Activated naive CD8-positive, alpha-beta T cell treated with anti-CD3 and anti-CD28 coated beads for 36 hours (primary cell): ENCODE measurements around the gene RBM6. TPM values are rescaled to one million over a fixed set of nuclear protein-coding genes. Genes with fewer than 3 reads are reported as not detected.
"Not testable (repeated sequence)": the region's sequence is repeated elsewhere in the genome, so short reads cannot be mapped to it uniquely, and the experiment has no call there.

Experiments
- DNase-seq: peaks from one replicate; pipeline ENCODE4 v3.0.0; 2021
- H3K27ac Mint-ChIP-seq: one replicate; pipeline ENCODE4 v1.8.0; 2022; ENCODE audit warnings: mild to moderate bottlenecking, moderate library complexity, mixed read lengths
- H3K27me3 Mint-ChIP-seq: one replicate; pipeline ENCODE4 v1.8.0; 2022; ENCODE audit warnings: mild to moderate bottlenecking, mixed read lengths
- H3K36me3 Mint-ChIP-seq: one replicate; pipeline ENCODE4 v1.8.0; 2021; ENCODE audit warnings: mild to moderate bottlenecking, mixed read lengths
- H3K4me1 Mint-ChIP-seq: one replicate; pipeline ENCODE4 v1.8.0; 2021; ENCODE audit warnings: mixed read lengths
- H3K4me3 Mint-ChIP-seq: one replicate; pipeline ENCODE4 v1.8.0; 2022; ENCODE audit warnings: mild to moderate bottlenecking, moderate library complexity, mixed read lengths
- H3K9me3 Mint-ChIP-seq: one replicate; pipeline ENCODE4 v1.8.0; 2022; ENCODE audit warnings: mixed read lengths
- total RNA-seq, 2 experiments: library from RNA; stranded (reverse); gene quantifications; one replicate each; pipeline ENCODE4 v1.2.3, GENCODE V29; 2021

Gene RBM6
- total RNA-seq, 2 experiments from 2014 or later, result 59.5 to 64.8 TPM

- H3K4me3 Mint-ChIP-seq, result no peak overlapping the region
- no peak for DNase-seq
- H3K27ac Mint-ChIP-seq, result no peak overlapping the region
- H3K27me3 Mint-ChIP-seq, result no peaks in the 10 kb centered on the region
- peaks cover 17% of the 10 kb centered on the region for H3K4me1 Mint-ChIP-seq
- no peaks in the 10 kb centered on the region for H3K9me3 Mint-ChIP-seq
- H3K36me3 Mint-ChIP-seq, result peaks cover 4% of the 10 kb centered on the region
These were observed 31.4 kb upstream of the RBM6 start for GRCh38 chr3:49908373-49909199.

- DNase-seq, result no peak
- Mint-ChIP-seq H3K4me3 (no peak overlapping the region), H3K27me3 (no peaks in the 10 kb centered on the region), H3K36me3 (peaks cover 4% of the 10 kb centered on the region), H3K9me3 (no peaks in the 10 kb centered on the region), H3K4me1 (peaks cover 11% of the 10 kb centered on the region), H3K27ac (no peak overlapping the region)
These were observed 29.4 kb upstream of the RBM6 start for GRCh38 chr3:49910409-49911123.

- H3K4me3 Mint-ChIP-seq, result no peak overlapping the region
- no peak for DNase-seq
- H3K9me3 Mint-ChIP-seq, result no peaks in the 10 kb centered on the region
- H3K27me3 Mint-ChIP-seq, result no peaks in the 10 kb centered on the region
- peaks cover 2% of the 10 kb centered on the region for H3K36me3 Mint-ChIP-seq
- peaks cover 7% of the 10 kb centered on the region for H3K4me1 Mint-ChIP-seq
- no peak overlapping the region for H3K27ac Mint-ChIP-seq
These were observed 28.9 kb upstream of the RBM6 start for GRCh38 chr3:49911124-49911420.

- Mint-ChIP-seq H3K27me3 (no peaks in the 10 kb centered on the region), H3K27ac (no peak overlapping the region), H3K36me3 (peaks cover 2% of the 10 kb centered on the region), H3K4me1 (peaks cover 1% of the 10 kb centered on the region), H3K4me3 (no peak overlapping the region), H3K9me3 (no peaks in the 10 kb centered on the region)
- no peak for DNase-seq
These were observed 28.3 kb upstream of the RBM6 start for GRCh38 chr3:49911611-49912010.

- H3K27me3 Mint-ChIP-seq, result no peaks in the 10 kb centered on the region
- H3K27ac Mint-ChIP-seq, result no peak overlapping the region
These were observed 27.1 kb upstream of the RBM6 start for GRCh38 chr3:49912881-49913281.

GRCh38 chr3:49914906-49915305, 25.0 kb upstream of the RBM6 start:
- peaks cover 3% of the 10 kb centered on the region for H3K36me3 Mint-ChIP-seq
- H3K27ac Mint-ChIP-seq, result no peak overlapping the region
- no peaks in the 10 kb centered on the region for H3K9me3 Mint-ChIP-seq
- H3K27me3 Mint-ChIP-seq, result no peaks in the 10 kb centered on the region
- H3K4me3 Mint-ChIP-seq, result no peak overlapping the region
- DNase-seq, result no peak
- no peaks in the 10 kb centered on the region for H3K4me1 Mint-ChIP-seq

More at GRCh38 chr3:49912881-49913281, 27.1 kb upstream of the RBM6 start:
- no peaks in the 10 kb centered on the region for H3K4me1 Mint-ChIP-seq
- no peak for DNase-seq
- H3K36me3 Mint-ChIP-seq, result peaks cover 3% of the 10 kb centered on the region
- no peaks in the 10 kb centered on the region for H3K9me3 Mint-ChIP-seq
- no peak overlapping the region for H3K4me3 Mint-ChIP-seq

GRCh38 chr3:49916686-49917085, 23.3 kb upstream of the RBM6 start:
- Mint-ChIP-seq H3K36me3 (peaks cover 1% of the 10 kb centered on the region), H3K4me3 (no peak overlapping the region), H3K27me3 (no peaks in the 10 kb centered on the region), H3K4me1 (no peaks in the 10 kb centered on the region), H3K27ac (no peak overlapping the region), H3K9me3 (no peaks in the 10 kb centered on the region)
- no peak for DNase-seq

- not testable (repeated sequence) for H3K9me3 Mint-ChIP-seq, H3K4me3 Mint-ChIP-seq, H3K27ac Mint-ChIP-seq, H3K27me3 Mint-ChIP-seq, DNase-seq, H3K4me1 Mint-ChIP-seq, H3K36me3 Mint-ChIP-seq
These were observed 22.0 kb upstream of the RBM6 start for GRCh38 chr3:49917806-49918590.

- DNase-seq, result no peak
- no peaks in the 10 kb centered on the region for H3K9me3 Mint-ChIP-seq
- peaks cover 1% of the 10 kb centered on the region for H3K36me3 Mint-ChIP-seq
- H3K4me1 Mint-ChIP-seq, result peaks cover 22% of the 10 kb centered on the region
- H3K27ac Mint-ChIP-seq, result no peak overlapping the region
- no peaks in the 10 kb centered on the region for H3K27me3 Mint-ChIP-seq
- no peak overlapping the region for H3K4me3 Mint-ChIP-seq
These were observed 15.3 kb upstream of the RBM6 start for GRCh38 chr3:49924683-49925082.

- Mint-ChIP-seq H3K36me3 (peaks cover 1% of the 10 kb centered on the region), H3K4me1 (peaks cover 28% of the 10 kb centered on the region), H3K9me3 (no peaks in the 10 kb centered on the region), H3K27me3 (no peaks in the 10 kb centered on the region), H3K4me3 (no peak overlapping the region), H3K27ac (no peak overlapping the region)
- DNase-seq, result no peak
These were observed 14.5 kb upstream of the RBM6 start for GRCh38 chr3:49925485-49925884.

- Mint-ChIP-seq H3K36me3 (peaks cover 1% of the 10 kb centered on the region), H3K27ac (no peak overlapping the region), H3K9me3 (no peaks in the 10 kb centered on the region), H3K27me3 (no peaks in the 10 kb centered on the region), H3K4me3 (no peak overlapping the region), H3K4me1 (peaks cover 31% of the 10 kb centered on the region)
- DNase-seq, result no peak
These were observed 13.7 kb upstream of the RBM6 start for GRCh38 chr3:49926117-49926728.

GRCh38 chr3:49927798-49928197, 12.2 kb upstream of the RBM6 start:
- Mint-ChIP-seq H3K27ac (no peak overlapping the region), H3K36me3 (peaks cover 1% of the 10 kb centered on the region), H3K4me3 (no peak overlapping the region), H3K27me3 (no peaks in the 10 kb centered on the region), H3K9me3 (no peaks in the 10 kb centered on the region), H3K4me1 (peaks cover 31% of the 10 kb centered on the region)
- no peak for DNase-seq

GRCh38 chr3:49928481-49929017, 11.4 kb upstream of the RBM6 start:
- peak overlapping the region; percentile 89 for H3K4me3 Mint-ChIP-seq
- H3K9me3 Mint-ChIP-seq, result no peaks in the 10 kb centered on the region
- peaks cover 1% of the 10 kb centered on the region for H3K36me3 Mint-ChIP-seq
- H3K4me1 Mint-ChIP-seq, result peaks cover 31% of the 10 kb centered on the region
- H3K27me3 Mint-ChIP-seq, result no peaks in the 10 kb centered on the region
- no peak for DNase-seq
- H3K27ac Mint-ChIP-seq, result peak overlapping the region; percentile 73

GRCh38 chr3:49929291-49930167, 10.4 kb upstream of the RBM6 start, which contains the start of gene MON1A:
TSS of gene MON1A (minus strand) at chr3:49929811. CDS start at chr3:49913346, 16,465 bp downstream.
- Mint-ChIP-seq H3K27ac (peak within 1 kb of the TSS; percentile 92), H3K9me3 (no peaks in the 10 kb centered on the region), H3K36me3 (no peaks in the 10 kb centered on the region), H3K4me1 (peaks cover 31% of the 10 kb centered on the region), H3K4me3 (peak within 1 kb of the TSS; percentile 89), H3K27me3 (no peaks in the 10 kb centered on the region)
- DNase-seq, result peak; percentile 92
